GM12878 (cell line): ENCODE results near the gene ABCC4. TPM values are rescaled to one million over a fixed set of nuclear protein-coding genes. Genes with fewer than 3 reads are reported as not detected.

Experiments
- BCLAF1 ChIP-seq: fragments of 450-650 bp; IDR thresholded peaks from 2 replicates; pipeline ENCODE4 v1.6.1; 2017; ENCODE audit warnings: antibody characterized with exemption, mild to moderate bottlenecking, moderate library complexity
- BHLHE40 ChIP-seq, 2 experiments: fragments of 450-650 bp in 1 of 2; IDR thresholded peaks; 2 replicates each; pipeline ENCODE4 v1.6.1; 2011 to 2017; ENCODE audit warnings: low read depth in 2 of 2, borderline replicate concordance in 1 of 2, improper control_type of control experiment in 1 of 2, low read length in 1 of 2, mild to moderate bottlenecking in 1 of 2
- BMI1 ChIP-seq: fragments of 450-650 bp; IDR thresholded peaks from 2 replicates; pipeline ENCODE4 v1.6.1; 2016; ENCODE audit warnings: mild to moderate bottlenecking, moderate library complexity, borderline replicate concordance
- CBFB ChIP-seq: IDR thresholded peaks from 2 replicates; pipeline ENCODE4 v1.6.1; 2016; ENCODE audit warnings: antibody characterized with exemption, low read depth
- CBX5 ChIP-seq: sonication (generic); IDR thresholded peaks from 2 replicates; pipeline ENCODE4 v1.6.1; 2016; ENCODE audit warnings: low read depth, moderate library complexity, mild to moderate bottlenecking, inconsistent platforms
- CHD2 ChIP-seq: IDR thresholded peaks from 2 replicates; pipeline ENCODE4 v1.6.1; 2011; ENCODE audit warnings: low read depth, low read length, improper control_type of control experiment, borderline replicate concordance
- CREB1 ChIP-seq: IDR thresholded peaks from 2 replicates; pipeline ENCODE4 v1.6.1; 2012; ENCODE audit warnings: low read depth, mild to moderate bottlenecking, inconsistent platforms
- DPF2 ChIP-seq: fragments of 450-650 bp; IDR thresholded peaks from 2 replicates; pipeline ENCODE4 v1.6.1; 2017; ENCODE audit warnings: mild to moderate bottlenecking
- ETV6 ChIP-seq, 2 experiments: fragments of 450-650 bp in 1 of 2; IDR thresholded peaks in 1 of 2; conservative IDR thresholded peaks in 1 of 2; 2 replicates each; pipeline ENCODE4 v1.6.1; 2014; ENCODE audit warnings: antibody characterized with exemption in 1 of 2, borderline replicate concordance in 1 of 2, low read depth in 1 of 2, mild to moderate bottlenecking in 1 of 2, moderate library complexity in 1 of 2
- IKZF1 ChIP-seq: fragments of 450-650 bp; conservative IDR thresholded peaks from 2 replicates; pipeline ENCODE4 v1.6.1; 2017; ENCODE audit warnings: antibody characterized with exemption, mild to moderate bottlenecking
- IKZF2 ChIP-seq, 2 experiments: fragments of 450-650 bp; IDR thresholded peaks; 2 replicates each; pipeline ENCODE4 v1.6.1; 2017; ENCODE audit warnings: mild to moderate bottlenecking in 2 of 2, moderate library complexity in 2 of 2
- KDM1A ChIP-seq: fragments of 200-600 bp; sonication (generic); IDR thresholded peaks from 2 replicates; pipeline ENCODE4 v1.6.1; 2016; ENCODE audit warnings: borderline replicate concordance
- NFIC ChIP-seq: IDR thresholded peaks from 2 replicates; pipeline ENCODE4 v1.6.1; 2012; ENCODE audit warnings: low read depth, mild to moderate bottlenecking, inconsistent platforms, low read length, moderate library complexity
- NKRF ChIP-seq: fragments of 450-650 bp; conservative IDR thresholded peaks from 2 replicates; pipeline ENCODE4 v1.6.1; 2017; ENCODE audit warnings: mild to moderate bottlenecking, moderate library complexity
- POU2F2 ChIP-seq: IDR thresholded peaks from 3 replicates; pipeline ENCODE4 v1.6.1; 2011; ENCODE audit warnings: low read depth, mild to moderate bottlenecking, low read length, borderline replicate concordance
- RAD51 ChIP-seq: fragments of 450-650 bp; IDR thresholded peaks from 2 replicates; pipeline ENCODE4 v1.6.1; 2016; ENCODE audit warnings: moderate library complexity, mild to moderate bottlenecking, inconsistent platforms
- RUNX3 ChIP-seq: IDR thresholded peaks from 2 replicates; pipeline ENCODE4 v1.6.1; 2012; ENCODE audit warnings: low read length, inconsistent platforms
- SP1 ChIP-seq: IDR thresholded peaks from one replicate; pipeline ENCODE4 v1.6.1; 2011; ENCODE audit warnings: low read depth, low read length
- SUPT20H ChIP-seq: IDR thresholded peaks from 2 replicates; pipeline ENCODE4 v1.6.1; 2011; ENCODE audit warnings: low read depth, mild to moderate bottlenecking, low read length, moderate library complexity, borderline replicate concordance; ENCODE audit not compliant: control insufficient read depth
- TBL1XR1 ChIP-seq: IDR thresholded peaks from 2 replicates; pipeline ENCODE4 v1.6.1; 2012; ENCODE audit warnings: low read depth, low read length, improper control_type of control experiment
- TCF12 ChIP-seq: IDR thresholded peaks from 2 replicates; pipeline ENCODE4 v1.6.1; 2011; ENCODE audit warnings: low read depth, mild to moderate bottlenecking, low read length
- ZBED1 ChIP-seq: IDR thresholded peaks from 2 replicates; pipeline ENCODE4 v1.6.1; 2016; ENCODE audit warnings: borderline replicate concordance
- ZNF217 ChIP-seq: fragments of 450-650 bp; IDR thresholded peaks from 2 replicates; pipeline ENCODE4 v1.6.1; 2017; ENCODE audit warnings: antibody characterized with exemption, mild to moderate bottlenecking
- polyA plus RNA-seq, 11 experiments: library from polyadenylated mRNA; depleted of rRNA in 4 of 11; unstranded in 6 of 11; stranded (reverse) in 5 of 11; fragments of >200 nt; fragmentation: Nextera tagmentation in 4 of 11; fragmentation: Illumina TruSeq in 1 of 11; extraction: Ambion mirVana in 4 of 11; extraction: Trizol in 1 of 11; gene quantifications; 1 replicate in 1 of 11; 2 replicates in 10 of 11; pipeline versions ENCODE4 v1.2.1 to v1.2.3, GENCODE V29; 2011 to 2016; ENCODE audit warnings: inconsistent platforms in 2 of 11, missing spikeins in 2 of 11, low read depth in 1 of 11
- total RNA-seq, 4 experiments: library from RNA; depleted of rRNA in 3 of 4; stranded (reverse); fragments of >200 nt in 3 of 4; fragmentation: Illumina TruSeq in 1 of 4; extraction: Trizol in 1 of 4; gene quantifications; 2 replicates each; pipeline versions ENCODE4 v1.2.1 to v1.2.3, GENCODE V29; 2013 to 2021

ABCC4 gene
- total and polyA plus RNA-seq, 10 of the 15 experiments (the other 5 are each of a cell fraction or from before 2014, with no cell fraction given), result 7.2 to 44.4 (median 24.1) TPM

GRCh38 chr13:95207769-95208366, 93.4 kb downstream of the ABCC4 start (continued):
- TF ChIP-seq BHLHE40 (IDR thresholded peaks at IDR 0.05; ENCODE audit: borderline replicate concordance in 1 of 2, low read depth in 2 of 2, low read length in 1 of 2) (0 out of 4 replicates have a peak, but pooled peaks of 1 of the 2 experiments have one; percentile 15), BCLAF1 (no peak), CBX5 (no peak), NKRF (no peak), ETV6 (conservative IDR thresholded peaks at IDR 0.05 in 1 of 2, IDR thresholded peaks at IDR 0.05 in 1 of 2; ENCODE audit: borderline replicate concordance in 1 of 2, low read depth in 1 of 2) (peak in 1 of 2 experiments; percentile 55; a peak in 1 of 4 replicates), SP1 (no peak), POU2F2 (no peak), CREB1 (no peak), IKZF1 (peak; percentile 48), CHD2 (no peak), TCF12 (no peak), IKZF2 (IDR thresholded peaks at IDR 0.05) (peak; percentile 57 to 60; a peak in 3 of 4 replicates), DPF2 (0 out of 2 replicates have a peak, but pooled peaks have one; percentile 27), ZBED1 (no peak), CBFB (no peak), BMI1 (no peak), ZNF217 (no peak), RAD51 (peak; percentile 70), NFIC (peak; percentile 48; the same call in 1 of the 2 replicates), KDM1A (no peak), TBL1XR1 (no peak), SUPT20H (no peak), RUNX3 (peak; percentile 20; the same call in 1 of the 2 replicates)
